Loucy (cell line): ENCODE data around the gene ZNF681.
A peak's percentile ranks its signal among the peaks of the same experiment; 100 is the strongest.

Experiments used
- H2AFZ ChIP-seq: fragments of 200-600 bp; sonication (generic); 2 replicates; pipeline ENCODE4 v1.6.0; 2016; ENCODE audit warnings: antibody characterized with exemption, mild to moderate bottlenecking, low read length, moderate library complexity
- H3F3A ChIP-seq: fragments of 200-600 bp; 2 replicates; pipeline ENCODE4 v1.6.0; 2016; ENCODE audit warnings: antibody characterized with exemption, low read depth, mild to moderate bottlenecking
- H3K27me3 ChIP-seq: fragments of 200-600 bp; sonication (generic); 2 replicates; pipeline ENCODE4 v1.6.1; 2014; ENCODE audit warnings: low read length, mild to moderate bottlenecking; ENCODE audit not compliant: insufficient read depth, poor library complexity, severe bottlenecking
- H3K36me3 ChIP-seq: fragments of 200-600 bp; sonication (generic); 2 replicates; pipeline ENCODE4 v1.6.1; 2016; ENCODE audit warnings: low read length; ENCODE audit not compliant: insufficient read depth
- H3K4me1 ChIP-seq: fragments of 200-600 bp; sonication (generic); 2 replicates; pipeline ENCODE4 v1.5.1; 2014; ENCODE audit warnings: low read length, mild to moderate bottlenecking; ENCODE audit not compliant: insufficient read depth, poor library complexity, severe bottlenecking
- H3K4me2 ChIP-seq: fragments of 200-600 bp; sonication (generic); 2 replicates; pipeline ENCODE4 v1.6.0; 2014; ENCODE audit warnings: antibody characterized with exemption, low read length, low read depth, mild to moderate bottlenecking; ENCODE audit not compliant: poor library complexity, severe bottlenecking
- H3K4me3 ChIP-seq: fragments of 200-600 bp; sonication (generic); 2 replicates; pipeline ENCODE4 v1.5.1; 2014; ENCODE audit warnings: low read length, mild to moderate bottlenecking, mixed read lengths; ENCODE audit not compliant: poor library complexity, severe bottlenecking
- H3K79me2 ChIP-seq: fragments of 200-600 bp; sonication (generic); 2 replicates; pipeline ENCODE4 v1.6.1; 2014; ENCODE audit warnings: low read length; ENCODE audit not compliant: insufficient read depth
- H3K9ac ChIP-seq: fragments of 200-600 bp; sonication (generic); 2 replicates; pipeline ENCODE4 v1.6.0; 2014; ENCODE audit warnings: mild to moderate bottlenecking, low read depth, low read length, moderate library complexity; ENCODE audit not compliant: poor library complexity, severe bottlenecking
- H3K9me2 ChIP-seq: fragments of 200-600 bp; sonication (generic); replicated peaks from 2 replicates; pipeline ENCODE4 v1.6.1; 2016; ENCODE audit warnings: low read depth, low read length, mixed read lengths
- H3K9me3 ChIP-seq: fragments of 200-600 bp; sonication (generic); 2 replicates; pipeline ENCODE4 v1.6.1; 2014; ENCODE audit warnings: mild to moderate bottlenecking, antibody characterized with exemption, low read length, low read depth; ENCODE audit not compliant: insufficient read depth
- H4K20me1 ChIP-seq: fragments of 200-600 bp; sonication (generic); 2 replicates; pipeline ENCODE4 v1.6.0; 2014; ENCODE audit warnings: antibody characterized with exemption, low read length, mild to moderate bottlenecking; ENCODE audit not compliant: insufficient read depth, poor library complexity, severe bottlenecking
- EZH2phosphoT487 ChIP-seq: fragments of 200-600 bp; IDR thresholded peaks from 2 replicates; pipeline ENCODE4 v1.6.1; 2018; ENCODE audit warnings: antibody characterized with exemption, mild to moderate bottlenecking, moderate library complexity, borderline replicate concordance
- TF ChIP-seq, protein P1 (sequence below): fragments of 200-600 bp; sonication (generic); conservative IDR thresholded peaks from 2 replicates; pipeline ENCODE4 v1.5.1; 2014; ENCODE audit warnings: mild to moderate bottlenecking, antibody characterized with exemption, low read length

The ZNF681 gene

DNA sequence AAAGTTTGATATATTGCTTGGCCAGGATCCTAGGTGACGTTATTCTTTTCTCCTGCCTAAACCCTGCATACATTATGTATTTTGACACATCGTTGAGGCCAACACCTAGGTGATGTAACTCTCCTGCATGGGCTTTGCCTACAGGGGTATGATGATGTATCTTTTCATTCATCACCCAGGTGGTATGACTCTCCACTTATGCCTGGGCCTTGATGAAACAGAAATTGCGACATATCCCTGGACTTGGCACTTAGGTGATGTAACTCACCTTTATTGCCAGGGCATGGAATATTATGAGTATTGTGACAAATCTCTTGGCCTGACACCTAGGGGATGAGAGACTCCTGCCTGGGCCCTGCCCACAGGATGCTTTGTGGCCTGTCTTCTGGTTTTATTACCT is 18.5 kb upstream of the ZNF681 start:
- Histone ChIP-seq H3K27me3 (no peaks in the 10 kb centered on the region), H3K9me3 (no peaks in the 10 kb centered on the region; the same call in 1 of the 2 replicates), H2AFZ (no peak overlapping the region), H3K4me3 (no peak overlapping the region), H3K36me3 (peaks cover 7% of the 10 kb centered on the region; the same call in 1 of the 2 replicates), H3K4me2 (no peak overlapping the region), H3K79me2 (no peaks in the 10 kb centered on the region), H3K9ac (no peak overlapping the region), H3K4me1 (peaks cover 1% of the 10 kb centered on the region), H3F3A (no peaks in the 10 kb centered on the region), H3K9me2 (no peaks in the 10 kb centered on the region), H4K20me1 (no peaks in the 10 kb centered on the region)
- TF ChIP-seq, protein P1, sequence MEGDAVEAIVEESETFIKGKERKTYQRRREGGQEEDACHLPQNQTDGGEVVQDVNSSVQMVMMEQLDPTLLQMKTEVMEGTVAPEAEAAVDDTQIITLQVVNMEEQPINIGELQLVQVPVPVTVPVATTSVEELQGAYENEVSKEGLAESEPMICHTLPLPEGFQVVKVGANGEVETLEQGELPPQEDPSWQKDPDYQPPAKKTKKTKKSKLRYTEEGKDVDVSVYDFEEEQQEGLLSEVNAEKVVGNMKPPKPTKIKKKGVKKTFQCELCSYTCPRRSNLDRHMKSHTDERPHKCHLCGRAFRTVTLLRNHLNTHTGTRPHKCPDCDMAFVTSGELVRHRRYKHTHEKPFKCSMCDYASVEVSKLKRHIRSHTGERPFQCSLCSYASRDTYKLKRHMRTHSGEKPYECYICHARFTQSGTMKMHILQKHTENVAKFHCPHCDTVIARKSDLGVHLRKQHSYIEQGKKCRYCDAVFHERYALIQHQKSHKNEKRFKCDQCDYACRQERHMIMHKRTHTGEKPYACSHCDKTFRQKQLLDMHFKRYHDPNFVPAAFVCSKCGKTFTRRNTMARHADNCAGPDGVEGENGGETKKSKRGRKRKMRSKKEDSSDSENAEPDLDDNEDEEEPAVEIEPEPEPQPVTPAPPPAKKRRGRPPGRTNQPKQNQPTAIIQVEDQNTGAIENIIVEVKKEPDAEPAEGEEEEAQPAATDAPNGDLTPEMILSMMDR, result no peak
- no peak for TF ChIP-seq EZH2phosphoT487

DNA sequence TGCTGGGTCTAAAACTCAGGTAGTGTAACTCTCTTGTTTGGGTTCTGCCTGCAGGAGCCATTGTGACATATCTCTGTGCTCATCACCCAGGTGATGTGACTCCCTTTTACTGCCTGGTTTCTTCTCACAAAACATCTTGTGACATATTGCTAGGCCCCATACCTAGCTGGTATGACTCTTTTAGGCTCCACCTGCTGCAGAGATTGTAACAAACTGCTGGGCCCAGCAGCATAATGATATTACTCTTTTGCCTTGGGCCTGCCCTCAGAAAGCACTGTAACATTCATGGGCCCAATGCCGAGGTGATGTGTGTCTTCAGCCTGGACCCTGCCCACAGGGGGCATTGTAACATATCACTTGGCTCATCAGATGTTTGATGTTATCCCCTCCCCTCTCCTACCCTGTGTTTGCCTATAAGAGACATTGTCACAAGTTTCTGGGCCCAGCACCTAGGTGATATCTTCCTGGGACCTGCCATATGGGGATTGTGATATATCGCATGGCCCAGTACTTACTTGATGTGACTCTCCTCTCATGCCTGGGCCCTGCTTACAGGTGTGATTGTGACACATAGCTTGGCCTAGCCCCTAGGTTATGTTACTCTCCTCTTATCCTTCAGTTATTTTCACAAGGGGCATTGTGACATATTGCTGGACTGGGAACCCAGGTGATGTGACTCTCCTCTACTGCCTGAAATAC is 18.0 kb upstream of the ZNF681 start:
- Histone ChIP-seq H3K4me2 (no peak overlapping the region), H2AFZ (no peak overlapping the region), H3K4me1 (peaks cover 7% of the 10 kb centered on the region), H3F3A (no peaks in the 10 kb centered on the region), H4K20me1 (no peaks in the 10 kb centered on the region), H3K36me3 (peaks cover 7% of the 10 kb centered on the region; the same call in 1 of the 2 replicates), H3K9me3 (no peaks in the 10 kb centered on the region; the same call in 1 of the 2 replicates), H3K4me3 (no peak overlapping the region), H3K9me2 (no peaks in the 10 kb centered on the region), H3K27me3 (no peaks in the 10 kb centered on the region), H3K9ac (no peak overlapping the region), H3K79me2 (no peaks in the 10 kb centered on the region)
- TF ChIP-seq, protein P1, result 0 out of 2 replicates have a peak, but pooled peaks have one; percentile 23
- no peak for TF ChIP-seq EZH2phosphoT487

DNA sequence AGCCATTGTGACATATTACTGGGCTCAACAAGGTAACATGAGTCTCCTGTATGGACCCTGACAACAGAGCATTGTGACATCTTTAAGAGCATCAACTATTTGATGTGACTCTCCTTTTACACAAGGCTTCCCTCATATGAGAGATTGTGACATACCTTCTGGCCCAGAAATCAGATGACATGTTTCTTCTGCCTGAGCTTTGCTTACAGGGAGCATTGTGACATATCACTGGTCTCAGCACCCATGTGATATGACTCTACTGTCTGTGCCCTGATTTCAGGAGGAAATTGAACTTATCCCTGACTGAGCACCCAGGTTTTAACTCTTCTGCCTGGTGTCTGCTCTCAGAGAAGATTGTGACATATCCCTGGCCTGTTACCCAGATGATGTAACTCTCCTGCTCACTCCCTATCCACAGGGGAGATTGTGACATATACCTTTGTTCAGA is 15.9 kb upstream of the ZNF681 start:
- Histone ChIP-seq H4K20me1 (no peaks in the 10 kb centered on the region), H3F3A (no peaks in the 10 kb centered on the region), H3K79me2 (peaks cover 12% of the 10 kb centered on the region; the same call in 1 of the 2 replicates), H3K36me3 (peaks cover 7% of the 10 kb centered on the region; the same call in 1 of the 2 replicates), H2AFZ (no peak overlapping the region), H3K4me3 (no peak overlapping the region), H3K4me1 (peaks cover 23% of the 10 kb centered on the region), H3K9me2 (no peaks in the 10 kb centered on the region), H3K9me3 (no peaks in the 10 kb centered on the region), H3K27me3 (no peaks in the 10 kb centered on the region), H3K9ac (no peak overlapping the region), H3K4me2 (no peak overlapping the region)
- TF ChIP-seq EZH2phosphoT487, result no peak
- TF ChIP-seq, protein P1, result no peak
